Measurements from ENCODE around the gene EXOC4.

- TF ChIP-seq, protein P1, sequence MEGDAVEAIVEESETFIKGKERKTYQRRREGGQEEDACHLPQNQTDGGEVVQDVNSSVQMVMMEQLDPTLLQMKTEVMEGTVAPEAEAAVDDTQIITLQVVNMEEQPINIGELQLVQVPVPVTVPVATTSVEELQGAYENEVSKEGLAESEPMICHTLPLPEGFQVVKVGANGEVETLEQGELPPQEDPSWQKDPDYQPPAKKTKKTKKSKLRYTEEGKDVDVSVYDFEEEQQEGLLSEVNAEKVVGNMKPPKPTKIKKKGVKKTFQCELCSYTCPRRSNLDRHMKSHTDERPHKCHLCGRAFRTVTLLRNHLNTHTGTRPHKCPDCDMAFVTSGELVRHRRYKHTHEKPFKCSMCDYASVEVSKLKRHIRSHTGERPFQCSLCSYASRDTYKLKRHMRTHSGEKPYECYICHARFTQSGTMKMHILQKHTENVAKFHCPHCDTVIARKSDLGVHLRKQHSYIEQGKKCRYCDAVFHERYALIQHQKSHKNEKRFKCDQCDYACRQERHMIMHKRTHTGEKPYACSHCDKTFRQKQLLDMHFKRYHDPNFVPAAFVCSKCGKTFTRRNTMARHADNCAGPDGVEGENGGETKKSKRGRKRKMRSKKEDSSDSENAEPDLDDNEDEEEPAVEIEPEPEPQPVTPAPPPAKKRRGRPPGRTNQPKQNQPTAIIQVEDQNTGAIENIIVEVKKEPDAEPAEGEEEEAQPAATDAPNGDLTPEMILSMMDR (CRISPR knock-in tag; IDR thresholded peaks at IDR 0.05) = no peak
- TF ChIP-seq ZFP41 (CRISPR knock-in tag; IDR thresholded peaks at IDR 0.05; ENCODE audit: borderline replicate concordance) (no peak), KLF6 (CRISPR knock-in tag; IDR thresholded peaks at IDR 0.05) (no peak), ZNF562 (CRISPR knock-in tag; IDR thresholded peaks at IDR 0.05; ENCODE audit: borderline replicate concordance) (no peak), ZNF577 (CRISPR knock-in tag; IDR thresholded peaks at IDR 0.05; ENCODE audit: borderline replicate concordance, low read depth) (no peak), ADNP (CRISPR knock-in tag; IDR thresholded peaks at IDR 0.05) (no peak), RAD21 (CRISPR knock-in tag; IDR thresholded peaks at IDR 0.05) (no peak), NR2F6 (IDR thresholded peaks at IDR 0.05) (no peak), NR2F6 (CRISPR knock-in tag; IDR thresholded peaks at IDR 0.05) (no peak), ZNF253 (CRISPR knock-in tag; IDR thresholded peaks at IDR 0.05; ENCODE audit: borderline replicate concordance) (no peak), MXI1 (IDR thresholded peaks at IDR 0.05; ENCODE audit: borderline replicate concordance, low read depth, low read length) (no peak), RBFOX2 (IDR thresholded peaks at IDR 0.05; ENCODE audit: low read depth, low read length) (no peak)
- TF ChIP-seq, protein P2, sequence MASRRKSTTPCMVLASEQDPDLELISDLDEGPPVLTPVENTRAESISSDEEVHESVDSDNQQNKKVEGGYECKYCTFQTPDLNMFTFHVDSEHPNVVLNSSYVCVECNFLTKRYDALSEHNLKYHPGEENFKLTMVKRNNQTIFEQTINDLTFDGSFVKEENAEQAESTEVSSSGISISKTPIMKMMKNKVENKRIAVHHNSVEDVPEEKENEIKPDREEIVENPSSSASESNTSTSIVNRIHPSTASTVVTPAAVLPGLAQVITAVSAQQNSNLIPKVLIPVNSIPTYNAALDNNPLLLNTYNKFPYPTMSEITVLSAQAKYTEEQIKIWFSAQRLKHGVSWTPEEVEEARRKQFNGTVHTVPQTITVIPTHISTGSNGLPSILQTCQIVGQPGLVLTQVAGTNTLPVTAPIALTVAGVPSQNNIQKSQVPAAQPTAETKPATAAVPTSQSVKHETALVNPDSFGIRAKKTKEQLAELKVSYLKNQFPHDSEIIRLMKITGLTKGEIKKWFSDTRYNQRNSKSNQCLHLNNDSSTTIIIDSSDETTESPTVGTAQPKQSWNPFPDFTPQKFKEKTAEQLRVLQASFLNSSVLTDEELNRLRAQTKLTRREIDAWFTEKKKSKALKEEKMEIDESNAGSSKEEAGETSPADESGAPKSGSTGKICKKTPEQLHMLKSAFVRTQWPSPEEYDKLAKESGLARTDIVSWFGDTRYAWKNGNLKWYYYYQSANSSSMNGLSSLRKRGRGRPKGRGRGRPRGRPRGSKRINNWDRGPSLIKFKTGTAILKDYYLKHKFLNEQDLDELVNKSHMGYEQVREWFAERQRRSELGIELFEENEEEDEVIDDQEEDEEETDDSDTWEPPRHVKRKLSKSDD (CRISPR knock-in tag; IDR thresholded peaks at IDR 0.05; ENCODE audit: low read depth) = no peak
- TF ChIP-seq, protein P3, sequence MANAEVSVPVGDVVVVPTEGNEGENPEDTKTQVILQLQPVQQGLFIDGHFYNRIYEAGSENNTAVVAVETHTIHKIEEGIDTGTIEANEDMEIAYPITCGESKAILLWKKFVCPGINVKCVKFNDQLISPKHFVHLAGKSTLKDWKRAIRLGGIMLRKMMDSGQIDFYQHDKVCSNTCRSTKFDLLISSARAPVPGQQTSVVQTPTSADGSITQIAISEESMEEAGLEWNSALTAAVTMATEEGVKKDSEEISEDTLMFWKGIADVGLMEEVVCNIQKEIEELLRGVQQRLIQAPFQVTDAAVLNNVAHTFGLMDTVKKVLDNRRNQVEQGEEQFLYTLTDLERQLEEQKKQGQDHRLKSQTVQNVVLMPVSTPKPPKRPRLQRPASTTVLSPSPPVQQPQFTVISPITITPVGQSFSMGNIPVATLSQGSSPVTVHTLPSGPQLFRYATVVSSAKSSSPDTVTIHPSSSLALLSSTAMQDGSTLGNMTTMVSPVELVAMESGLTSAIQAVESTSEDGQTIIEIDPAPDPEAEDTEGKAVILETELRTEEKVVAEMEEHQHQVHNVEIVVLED (CRISPR knock-in tag; IDR thresholded peaks at IDR 0.05; ENCODE audit: borderline replicate concordance) = no peak
Observed at GRCh38 chr7:133258174-133258573, 5.3 kb downstream of the EXOC4 start.

Measured in HepG2 (cell line).